ENCODE results near the gene SCYL3. TPM values are rescaled to one million over a fixed set of nuclear protein-coding genes. Genes with fewer than 3 reads are reported as not detected.

Gene SCYL3
- total RNA-seq, 4 donors from 2014 or later: 17.7 to 22.0 (median 20.4) TPM

GRCh38 chr1:169894424-169895145, 889 bp upstream of the SCYL3 start:
- H3K4me1 ChIP-seq: peaks cover 0 to 19% (median 4%) of the 10 kb centered on the region in 4 donors
- peak in 1 of 3 donors; percentile 53 for DNase-seq

GRCh38 chr1:169892927-169893644, 610 bp downstream of the SCYL3 start:
- no peaks in the 10 kb centered on the region for H3K9me3 ChIP-seq
- peaks cover 0 to 6% (median 0%) of the 10 kb centered on the region in 3 donors for H3K36me3 ChIP-seq
- H3K27me3 ChIP-seq: no peaks in the 10 kb centered on the region
- H3K4me3 ChIP-seq: peak overlapping the region; percentile 77 to 93 (median 86)
- TF ChIP-seq POLR2A (IDR thresholded peaks at IDR 0.05) (no peak), CTCF (IDR thresholded peaks at IDR 0.05) (no peak)
- H3K4me1 ChIP-seq: peaks cover 0 to 19% (median 4%) of the 10 kb centered on the region in 4 donors
- H3K27ac ChIP-seq: peak overlapping the region; percentile 97 to 98 (median 98)
- peak in 2 of 3 donors; percentile 41 to 62 for DNase-seq

More at GRCh38 chr1:169894424-169895145, 889 bp upstream of the SCYL3 start:
- Histone ChIP-seq H3K27ac (peak overlapping the region; percentile 97 to 98 (median 98)), H3K9me3 (no peaks in the 10 kb centered on the region), H3K36me3 (no peaks in the 10 kb centered on the region), H3K4me3 (peak overlapping the region; percentile 77 to 93 (median 86)), H3K27me3 (no peaks in the 10 kb centered on the region)
- no peak for TF ChIP-seq CTCF (IDR thresholded peaks at IDR 0.05)
- peak in 1 of 2 donors; percentile 38 for TF ChIP-seq POLR2A (IDR thresholded peaks at IDR 0.05)

- no peak for DNase-seq
- Histone ChIP-seq H3K27me3 (no peaks in the 10 kb centered on the region), H3K36me3 (peaks cover 0 to 12% (median 0%) of the 10 kb centered on the region in 3 donors), H3K9me3 (no peaks in the 10 kb centered on the region), H3K27ac (peak overlapping the region; percentile 97 to 98 (median 98)), H3K4me3 (peak overlapping the region; percentile 77 to 93 (median 86)), H3K4me1 (peaks cover 0 to 19% (median 4%) of the 10 kb centered on the region in 4 donors)
- TF ChIP-seq CTCF (IDR thresholded peaks at IDR 0.05): no peak
- no peak for TF ChIP-seq POLR2A (IDR thresholded peaks at IDR 0.05)
Measured at GRCh38 chr1:169892176-169892926, 1.3 kb downstream of the SCYL3 start.

GRCh38 chr1:169891539-169891885, 2.2 kb downstream of the SCYL3 start:
- H3K36me3 ChIP-seq: peaks cover 0 to 16% (median 0%) of the 10 kb centered on the region in 3 donors
- peak overlapping the region in 3 of 4 donors; percentile 20 to 63 (median 34) for H3K27ac ChIP-seq
- H3K4me1 ChIP-seq: peaks cover 0 to 19% (median 4%) of the 10 kb centered on the region in 4 donors
- H3K27me3 ChIP-seq: no peaks in the 10 kb centered on the region
- no peaks in the 10 kb centered on the region for H3K9me3 ChIP-seq
- no peak for DNase-seq
- H3K4me3 ChIP-seq: peak overlapping the region in 1 of 4 donors; percentile 5
- no peak for TF ChIP-seq CTCF (IDR thresholded peaks at IDR 0.05)

- Histone ChIP-seq H3K9me3 (no peaks in the 10 kb centered on the region), H3K27me3 (no peaks in the 10 kb centered on the region), H3K36me3 (peaks cover 0 to 22% (median 0%) of the 10 kb centered on the region in 3 donors), H3K27ac (peak overlapping the region in 3 of 4 donors; percentile 20 to 63 (median 34)), H3K4me3 (peak overlapping the region in 1 of 4 donors; percentile 5), H3K4me1 (peaks cover 0 to 19% (median 4%) of the 10 kb centered on the region in 4 donors)
- no peak for TF ChIP-seq CTCF (IDR thresholded peaks at IDR 0.05)
- no peak for TF ChIP-seq POLR2A (IDR thresholded peaks at IDR 0.05)
- DNase-seq: no peak
Measured at GRCh38 chr1:169890761-169891538, 2.7 kb downstream of the SCYL3 start.

All from Peyer's patch (tissue), 4 donors.